ENCODE measurements around the gene NBDY.

- TF ChIP-seq CTCF (IDR thresholded peaks at IDR 0.05; ENCODE audit: extremely low read depth in 1 of 2, insufficient read depth in 1 of 2, low read depth in 1 of 2, low read length in 2 of 2) (no peak), POLR2A (IDR thresholded peaks at IDR 0.05; ENCODE audit: low read depth, low read length) (no peak), JUN (IDR thresholded peaks at IDR 0.05; ENCODE audit: borderline replicate concordance, insufficient read depth, insufficient read length, low read depth) (no peak), EZH2 (IDR thresholded peaks at IDR 0.05; ENCODE audit: borderline replicate concordance, low read depth, low read length, severe bottlenecking) (no peak), POLR2AphosphoS5 (IDR thresholded peaks at IDR 0.05; ENCODE audit: insufficient read depth, low read depth, low read length) (no peak), MAX (IDR thresholded peaks at IDR 0.05; ENCODE audit: insufficient read depth, insufficient read length) (no peak)
Observed at GRCh38 chrX:56757327-56757726, 28.3 kb downstream of the NBDY start.
